Left ventricle myocardium inferior (tissue), 1 donor: ENCODE data around the gene SH3GL2. TPM values are rescaled to one million over a fixed set of nuclear protein-coding genes. Genes with fewer than 3 reads are reported as not detected.

ENCODE experiments used
- DNase-seq: peaks from one replicate; pipeline ENCODE4 v3.0.0-alpha.2; 2020
- H3K27ac ChIP-seq: fragments of 200-600 bp; replicated peaks from 2 replicates; pipeline ENCODE4 v1.8.0; 2021
- H3K27me3 ChIP-seq: fragments of 200-600 bp; 2 replicates; pipeline ENCODE4 v1.8.0; 2021; ENCODE audit warnings: low read depth
- H3K36me3 ChIP-seq: fragments of 200-600 bp; 2 replicates; pipeline ENCODE4 v1.8.0; 2021
- H3K4me1 ChIP-seq: fragments of 200-600 bp; 2 replicates; pipeline ENCODE4 v1.8.0; 2021
- H3K4me3 ChIP-seq: fragments of 200-600 bp; 2 replicates; pipeline ENCODE4 v1.8.0; 2021; ENCODE audit warnings: mild to moderate bottlenecking, moderate library complexity
- H3K9me3 ChIP-seq: fragments of 200-600 bp; replicated peaks from 2 replicates; pipeline ENCODE4 v1.8.0; 2021
- CTCF ChIP-seq: fragments of 200-600 bp; IDR thresholded peaks from 2 replicates; pipeline ENCODE4 v1.8.0; 2021; ENCODE audit warnings: antibody characterized with exemption, mild to moderate bottlenecking, borderline replicate concordance
- intact Hi-C: fragments of 100-400 bp; cut with micrococcal nuclease; formaldehyde crosslinking; loops from one replicate; pipeline ENCODE4 v1.11.0; 2022
- total RNA-seq: library from RNA; stranded (reverse); fragmentation: NEBNext Ultra II Directional; extraction: Animal tissue kit (Norgen Biotek cat#: 25700); gene quantifications from one replicate; pipeline ENCODE4 v1.2.1, GENCODE V29; 2021
- donor health status: DM: no; HTN: yes; CAD: no; lungs with severe emphysema.

Gene SH3GL2
- total RNA-seq, 1 donor from 2014 or later: 7.3 TPM

DNA sequence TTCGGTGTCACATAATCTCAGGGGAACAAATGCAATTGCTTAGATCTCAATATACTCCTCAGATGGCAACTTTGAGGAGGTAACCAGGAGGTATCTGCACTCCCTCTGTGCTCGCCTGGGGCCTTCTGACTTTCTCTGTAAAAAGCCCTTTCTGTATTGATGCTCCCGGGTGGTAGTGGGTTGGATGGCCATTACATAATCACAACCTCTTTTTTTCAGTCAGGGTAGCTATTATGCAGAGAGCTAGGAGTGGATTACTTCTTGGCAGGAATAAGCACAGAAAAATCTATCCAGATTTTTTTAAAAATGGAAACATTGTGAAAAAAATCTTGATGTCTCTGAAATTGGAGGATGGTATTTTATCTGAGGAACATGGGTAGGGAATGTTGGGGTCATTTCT, 116.6 kb downstream of the SH3GL2 start:
- Histone ChIP-seq H3K9me3 (no peaks in the 10 kb centered on the region), H3K36me3 (no peaks in the 10 kb centered on the region), H3K4me1 (no peaks in the 10 kb centered on the region), H3K4me3 (no peak overlapping the region), H3K27ac (no peak overlapping the region), H3K27me3 (no peaks in the 10 kb centered on the region)
- no peak for TF ChIP-seq CTCF
- intact Hi-C loops: no loop called here
- DNase-seq: no peak

GRCh38 chr9:17699615-17700330, 120.9 kb downstream of the SH3GL2 start:
- DNase-seq: no peak
- Histone ChIP-seq H3K27ac (no peak overlapping the region), H3K4me1 (no peaks in the 10 kb centered on the region), H3K4me3 (no peak overlapping the region), H3K36me3 (no peaks in the 10 kb centered on the region), H3K27me3 (no peaks in the 10 kb centered on the region), H3K9me3 (no peaks in the 10 kb centered on the region)
- TF ChIP-seq CTCF: no peak
- intact Hi-C loops: no loop called here

DNA sequence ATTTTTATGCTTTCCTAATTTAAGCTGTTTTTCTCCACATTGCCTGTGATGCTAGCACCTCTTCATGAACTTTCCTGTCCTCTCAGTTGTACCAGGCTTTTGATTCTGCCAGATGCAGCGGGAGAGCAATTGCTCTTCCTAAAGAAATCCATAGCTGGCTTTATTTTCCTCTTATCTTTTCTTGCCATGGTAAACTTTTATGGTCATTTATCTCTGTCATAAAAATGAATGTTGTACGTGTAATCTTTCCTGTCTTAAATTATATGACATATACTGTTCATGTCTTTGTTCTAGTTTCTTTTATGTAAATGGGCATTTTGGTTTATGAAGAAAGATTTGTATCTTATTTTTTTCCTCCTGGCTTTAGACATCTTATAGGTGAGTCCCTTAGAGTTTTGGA, 127.5 kb downstream of the SH3GL2 start:
- no peak for DNase-seq
- no peaks in the 10 kb centered on the region for H3K36me3 ChIP-seq
- no peak overlapping the region for H3K27ac ChIP-seq
- no peak for TF ChIP-seq CTCF
- H3K4me3 ChIP-seq: no peak overlapping the region
- no peaks in the 10 kb centered on the region for H3K27me3 ChIP-seq
- H3K9me3 ChIP-seq: peaks cover 6% of the 10 kb centered on the region
- intact Hi-C loops: no loop called here
- H3K4me1 ChIP-seq: no peaks in the 10 kb centered on the region

GRCh38 chr9:17719053-17719452, 140.2 kb downstream of the SH3GL2 start:
- Histone ChIP-seq H3K9me3 (peaks cover 9% of the 10 kb centered on the region), H3K4me1 (no peaks in the 10 kb centered on the region), H3K27ac (no peak overlapping the region), H3K27me3 (no peaks in the 10 kb centered on the region), H3K4me3 (no peak overlapping the region), H3K36me3 (no peaks in the 10 kb centered on the region)
- intact Hi-C loops: no loop called here
- DNase-seq: no peak
- TF ChIP-seq CTCF: no peak

- H3K4me3 ChIP-seq: no peak overlapping the region
- H3K27me3 ChIP-seq: no peaks in the 10 kb centered on the region
- no peaks in the 10 kb centered on the region for H3K36me3 ChIP-seq
- TF ChIP-seq CTCF: no peak
- intact Hi-C loops: no loop called here
- H3K27ac ChIP-seq: no peak overlapping the region
- H3K9me3 ChIP-seq: peaks cover 21% of the 10 kb centered on the region
- DNase-seq: no peak
- no peaks in the 10 kb centered on the region for H3K4me1 ChIP-seq
Observed at GRCh38 chr9:17721954-17722353, 143.1 kb downstream of the SH3GL2 start.
